ENCODE measurements around the gene MIPOL1. TPM values are rescaled to one million over a fixed set of nuclear protein-coding genes. Genes with fewer than 3 reads are reported as not detected.

Gene MIPOL1
- total RNA-seq, 1 donor from 2014 or later = 11.1 TPM

GRCh38 chr14:37470251-37470650 is 272.5 kb downstream of the MIPOL1 start:
- Histone ChIP-seq H3K27me3 (ENCODE audit: control insufficient read depth, insufficient read depth, low read length) (no peaks in the 10 kb centered on the region), H3K36me3 (ENCODE audit: control insufficient read depth, insufficient read depth, low read length) (no peaks in the 10 kb centered on the region), H3K4me3 (ENCODE audit: low read depth, low read length) (no peak overlapping the region)
- no peak for FAIRE-seq
- DNase-seq (ENCODE audit: low read depth) = no peak
- no peak for TF ChIP-seq CTCF (IDR thresholded peaks at IDR 0.05; ENCODE audit: insufficient read depth, low read length, severe bottlenecking)

- no peak for TF ChIP-seq CTCF (IDR thresholded peaks at IDR 0.05; ENCODE audit: insufficient read depth, low read length, severe bottlenecking)
Measured at GRCh38 chr14:37472906-37473305, 275.2 kb downstream of the MIPOL1 start.

GRCh38 chr14:37474191-37474590 is 276.5 kb downstream of the MIPOL1 start:
- DNase-seq (ENCODE audit: low read depth) (no peak), FAIRE-seq (no peak)
- H3K27me3 ChIP-seq (ENCODE audit: control insufficient read depth, insufficient read depth, low read length) = no peaks in the 10 kb centered on the region
- H3K4me3 ChIP-seq (ENCODE audit: low read depth, low read length) = no peak overlapping the region
- H3K36me3 ChIP-seq (ENCODE audit: control insufficient read depth, insufficient read depth, low read length) = no peaks in the 10 kb centered on the region
- TF ChIP-seq CTCF (IDR thresholded peaks at IDR 0.05; ENCODE audit: insufficient read depth, low read length, severe bottlenecking) = no peak

More at GRCh38 chr14:37472906-37473305, 275.2 kb downstream of the MIPOL1 start:
- H3K27me3 ChIP-seq (ENCODE audit: control insufficient read depth, insufficient read depth, low read length) = no peaks in the 10 kb centered on the region
- no peak overlapping the region for H3K4me3 ChIP-seq (ENCODE audit: low read depth, low read length)
- no peaks in the 10 kb centered on the region for H3K36me3 ChIP-seq (ENCODE audit: control insufficient read depth, insufficient read depth, low read length)
- DNase-seq (ENCODE audit: low read depth) (no peak), FAIRE-seq (no peak)

- no peaks in the 10 kb centered on the region for H3K36me3 ChIP-seq (ENCODE audit: control insufficient read depth, insufficient read depth, low read length)
- TF ChIP-seq CTCF (IDR thresholded peaks at IDR 0.05; ENCODE audit: insufficient read depth, low read length, severe bottlenecking) = no peak
- DNase-seq (ENCODE audit: low read depth) (peak; percentile 13), FAIRE-seq (no peak)
- H3K4me3 ChIP-seq (ENCODE audit: low read depth, low read length) = no peak overlapping the region
- H3K27me3 ChIP-seq (ENCODE audit: control insufficient read depth, insufficient read depth, low read length) = no peaks in the 10 kb centered on the region
Measured at GRCh38 chr14:37480446-37481290, 282.9 kb downstream of the MIPOL1 start.

GRCh38 chr14:37482428-37482827 is 284.7 kb downstream of the MIPOL1 start:
- no peak for DNase-seq (ENCODE audit: low read depth)
- TF ChIP-seq CTCF (IDR thresholded peaks at IDR 0.05; ENCODE audit: insufficient read depth, low read length, severe bottlenecking) = no peak
- no peaks in the 10 kb centered on the region for H3K36me3 ChIP-seq (ENCODE audit: control insufficient read depth, insufficient read depth, low read length)
- H3K27me3 ChIP-seq (ENCODE audit: control insufficient read depth, insufficient read depth, low read length) = no peaks in the 10 kb centered on the region
- FAIRE-seq = no peak
- no peak overlapping the region for H3K4me3 ChIP-seq (ENCODE audit: low read depth, low read length)
